Neural progenitor cell (in vitro differentiated cells): ENCODE data around the gene RDX.

Source experiments
- EZH2phosphoT487 ChIP-seq: fragments of 200-600 bp; sonication (generic); IDR thresholded peaks from 2 replicates; pipeline ENCODE4 v1.6.1; 2017; ENCODE audit warnings: antibody characterized with exemption
- TF ChIP-seq, protein P1 (sequence below): fragments of 200-600 bp; sonication (generic); IDR thresholded peaks from 2 replicates; pipeline ENCODE4 v1.5.1; 2017; ENCODE audit warnings: antibody characterized with exemption, mild to moderate bottlenecking

GRCh38 chr11:110185599-110185998, 110.8 kb downstream of the RDX start:
- TF ChIP-seq, protein P1, sequence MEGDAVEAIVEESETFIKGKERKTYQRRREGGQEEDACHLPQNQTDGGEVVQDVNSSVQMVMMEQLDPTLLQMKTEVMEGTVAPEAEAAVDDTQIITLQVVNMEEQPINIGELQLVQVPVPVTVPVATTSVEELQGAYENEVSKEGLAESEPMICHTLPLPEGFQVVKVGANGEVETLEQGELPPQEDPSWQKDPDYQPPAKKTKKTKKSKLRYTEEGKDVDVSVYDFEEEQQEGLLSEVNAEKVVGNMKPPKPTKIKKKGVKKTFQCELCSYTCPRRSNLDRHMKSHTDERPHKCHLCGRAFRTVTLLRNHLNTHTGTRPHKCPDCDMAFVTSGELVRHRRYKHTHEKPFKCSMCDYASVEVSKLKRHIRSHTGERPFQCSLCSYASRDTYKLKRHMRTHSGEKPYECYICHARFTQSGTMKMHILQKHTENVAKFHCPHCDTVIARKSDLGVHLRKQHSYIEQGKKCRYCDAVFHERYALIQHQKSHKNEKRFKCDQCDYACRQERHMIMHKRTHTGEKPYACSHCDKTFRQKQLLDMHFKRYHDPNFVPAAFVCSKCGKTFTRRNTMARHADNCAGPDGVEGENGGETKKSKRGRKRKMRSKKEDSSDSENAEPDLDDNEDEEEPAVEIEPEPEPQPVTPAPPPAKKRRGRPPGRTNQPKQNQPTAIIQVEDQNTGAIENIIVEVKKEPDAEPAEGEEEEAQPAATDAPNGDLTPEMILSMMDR = no peak
- TF ChIP-seq EZH2phosphoT487 = no peak
